SU-DHL-6 (cell line): ENCODE results near the gene SLC9A9.

Source experiments
- H2AFZ ChIP-seq: fragments of 200-600 bp; sonication (generic); 2 replicates; pipeline ENCODE4 v1.6.1; 2014; ENCODE audit warnings: low read depth, mild to moderate bottlenecking, moderate library complexity, mixed read lengths, antibody characterized with exemption, low read length; ENCODE audit not compliant: severe bottlenecking
- H3F3A ChIP-seq: fragments of 200-600 bp; shearing (Covaris generic); 2 replicates; pipeline ENCODE4 v1.6.0; 2016; ENCODE audit warnings: antibody characterized with exemption, mild to moderate bottlenecking; ENCODE audit not compliant: insufficient read depth
- H3K27ac ChIP-seq: fragments of 200-600 bp; sonication (generic); 2 replicates; pipeline ENCODE4 v1.5.1; 2016; ENCODE audit warnings: low read depth, mild to moderate bottlenecking, low read length, moderate library complexity, mixed read lengths
- H3K27me3 ChIP-seq: fragments of 200-600 bp; sonication (generic), shearing (Covaris generic); 2 replicates; pipeline ENCODE4 v1.6.0; 2014; ENCODE audit warnings: mild to moderate bottlenecking, low read length
- H3K36me3 ChIP-seq: fragments of 200-600 bp; sonication (generic); 2 replicates; pipeline ENCODE4 v1.6.1; 2014; ENCODE audit warnings: mild to moderate bottlenecking, low read length, mixed read lengths
- H3K4me2 ChIP-seq: fragments of 300-600, 200-600 bp; shearing (Covaris generic), sonication (generic); 2 replicates; pipeline ENCODE4 v1.6.0; 2014; ENCODE audit warnings: low read length, low read depth, mild to moderate bottlenecking; ENCODE audit not compliant: poor library complexity, severe bottlenecking
- H3K4me3 ChIP-seq: fragments of 200-600 bp; sonication (generic); 2 replicates; pipeline ENCODE4 v1.5.1; 2014; ENCODE audit warnings: antibody characterized with exemption, low read length, mild to moderate bottlenecking, mixed read lengths; ENCODE audit not compliant: insufficient read depth, poor library complexity, severe bottlenecking
- H3K79me2 ChIP-seq: fragments of 200-600 bp; sonication (generic); 2 replicates; pipeline ENCODE4 v1.6.1; 2014; ENCODE audit warnings: mild to moderate bottlenecking, low read length, moderate library complexity; ENCODE audit not compliant: insufficient read depth
- H3K9ac ChIP-seq: fragments of 200-600 bp; sonication (generic); 2 replicates; pipeline ENCODE4 v1.7.0; 2014; ENCODE audit warnings: mild to moderate bottlenecking, low read length
- H3K9me2 ChIP-seq: fragments of 200-600 bp; sonication (generic); replicated peaks from 2 replicates; pipeline ENCODE4 v1.6.1; 2014; ENCODE audit warnings: low read length; ENCODE audit not compliant: insufficient read depth
- H3K9me3 ChIP-seq: fragments of 200-600 bp; sonication (generic); 2 replicates; pipeline ENCODE4 v1.6.1; 2014; ENCODE audit warnings: low read length, mixed read lengths; ENCODE audit not compliant: insufficient read depth
- H4K20me1 ChIP-seq: fragments of 200-600 bp; sonication (generic); 2 replicates; pipeline ENCODE4 v1.6.1; 2014; ENCODE audit warnings: low read depth, mild to moderate bottlenecking, antibody characterized with exemption, low read length, moderate library complexity, mixed read lengths
- CTCF ChIP-seq: fragments of 200-600 bp; sonication (generic); IDR thresholded peaks from one replicate; pipeline ENCODE4 v1.5.1; 2017; ENCODE audit warnings: antibody characterized with exemption, mild to moderate bottlenecking, low read length, moderate library complexity; ENCODE audit not compliant: insufficient read depth, poor library complexity, severe bottlenecking
- EZH2phosphoT487 ChIP-seq: fragments of 200-600 bp; sonication (generic), shearing (Covaris generic); conservative IDR thresholded peaks from 2 replicates; pipeline ENCODE4 v1.6.1; 2018; ENCODE audit warnings: mild to moderate bottlenecking, antibody characterized with exemption, low read length, moderate library complexity, mixed read lengths

SLC9A9 gene

DNA sequence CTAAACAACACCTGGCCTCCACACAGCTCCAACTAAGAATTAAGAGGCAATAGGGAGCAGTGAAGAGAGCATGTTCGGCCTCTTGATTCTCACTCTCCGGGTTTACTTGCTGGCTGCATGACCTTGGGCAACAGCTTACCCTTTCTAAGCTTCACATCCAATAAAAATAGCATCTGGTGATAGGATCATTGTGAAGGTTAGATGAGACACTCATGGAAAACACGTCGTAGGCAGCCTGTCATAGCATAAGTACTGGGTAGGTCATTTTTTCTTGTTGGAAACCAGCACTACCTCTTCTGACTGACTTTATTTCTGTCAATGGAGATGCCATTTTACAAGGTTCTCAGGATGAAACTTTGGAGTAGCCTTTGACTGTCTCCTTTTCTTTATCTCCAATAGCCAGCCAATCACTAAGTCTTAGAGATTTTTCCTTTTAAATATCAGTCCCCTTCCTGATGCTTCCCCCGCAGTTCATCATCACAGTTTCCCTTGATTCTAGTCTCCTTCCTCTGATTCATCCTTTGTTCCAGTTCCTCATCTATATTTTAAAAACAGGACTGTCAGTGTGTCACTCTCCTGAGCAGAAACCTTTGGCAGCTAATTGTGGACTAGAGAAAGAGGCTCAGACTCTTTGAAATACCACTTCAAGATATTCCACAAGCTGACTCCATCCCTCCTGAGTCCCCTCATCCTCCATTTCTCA is 271.5 kb downstream of the SLC9A9 start:
- no peaks in the 10 kb centered on the region for H3K79me2 ChIP-seq
- TF ChIP-seq CTCF, result no peak
- TF ChIP-seq EZH2phosphoT487, result no peak
- no peak overlapping the region for H3K4me2 ChIP-seq
- H4K20me1 ChIP-seq, result no peaks in the 10 kb centered on the region
- H3K9ac ChIP-seq, result no peak overlapping the region
- H3K9me2 ChIP-seq, result no peaks in the 10 kb centered on the region
- H3K27ac ChIP-seq, result no peak overlapping the region
- no peaks in the 10 kb centered on the region for H3K9me3 ChIP-seq
- H3F3A ChIP-seq, result no peaks in the 10 kb centered on the region
- H3K27me3 ChIP-seq, result no peaks in the 10 kb centered on the region
- no peak overlapping the region for H2AFZ ChIP-seq
- no peak overlapping the region for H3K4me3 ChIP-seq
- H3K36me3 ChIP-seq, result no peaks in the 10 kb centered on the region

DNA sequence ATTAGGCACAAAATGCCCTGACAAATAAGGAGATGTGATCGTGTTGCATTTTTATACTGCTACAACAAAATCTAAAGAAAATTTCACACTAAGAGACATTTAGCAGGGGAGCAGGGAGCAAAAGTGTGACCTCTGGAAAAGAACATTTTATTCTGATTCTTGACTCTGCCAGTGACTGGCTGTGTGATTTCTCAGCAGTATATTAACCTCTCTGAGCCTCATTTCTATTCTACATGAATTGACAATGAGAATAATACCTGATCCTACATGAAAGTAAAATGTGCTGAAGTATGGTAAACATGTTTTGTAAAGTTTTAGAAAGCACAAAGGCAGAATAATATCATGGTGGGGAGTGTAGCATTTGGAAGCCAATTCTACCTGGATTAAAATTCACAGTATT is 273.3 kb downstream of the SLC9A9 start:
- no peak overlapping the region for H2AFZ ChIP-seq

GRCh38 chr3:143573610-143574303 is 274.5 kb downstream of the SLC9A9 start:
- H2AFZ ChIP-seq, result no peak overlapping the region
- TF ChIP-seq EZH2phosphoT487 (no peak), CTCF (no peak)
- no peak overlapping the region for H3K9ac ChIP-seq
- no peaks in the 10 kb centered on the region for H3K36me3 ChIP-seq
- H3K27me3 ChIP-seq, result no peaks in the 10 kb centered on the region
- H3K9me2 ChIP-seq, result no peaks in the 10 kb centered on the region
- no peaks in the 10 kb centered on the region for H3K9me3 ChIP-seq
- no peaks in the 10 kb centered on the region for H3F3A ChIP-seq
- H3K4me3 ChIP-seq, result no peak overlapping the region
- no peaks in the 10 kb centered on the region for H3K79me2 ChIP-seq
- no peak overlapping the region for H3K4me2 ChIP-seq
- no peaks in the 10 kb centered on the region for H4K20me1 ChIP-seq
- no peak overlapping the region for H3K27ac ChIP-seq

More for the DNA sequence above, 273.3 kb downstream of the SLC9A9 start:
- TF ChIP-seq EZH2phosphoT487 (no peak), CTCF (no peak)
- no peak overlapping the region for H3K4me3 ChIP-seq
- no peaks in the 10 kb centered on the region for H3K79me2 ChIP-seq
- no peaks in the 10 kb centered on the region for H3K27me3 ChIP-seq
- H4K20me1 ChIP-seq, result no peaks in the 10 kb centered on the region
- H3K27ac ChIP-seq, result no peak overlapping the region
- no peaks in the 10 kb centered on the region for H3K36me3 ChIP-seq
- H3K9ac ChIP-seq, result no peak overlapping the region
- no peak overlapping the region for H3K4me2 ChIP-seq
- no peaks in the 10 kb centered on the region for H3F3A ChIP-seq
- no peaks in the 10 kb centered on the region for H3K9me3 ChIP-seq
- H3K9me2 ChIP-seq, result no peaks in the 10 kb centered on the region
